ENCODE results near the gene BBS9. TPM values are rescaled to one million over a fixed set of nuclear protein-coding genes. Genes with fewer than 3 reads are reported as not detected.

The BBS9 gene
- total and polyA plus RNA-seq, 2 of the 4 experiments (the other 2 are of a cell fraction) = 7.9 to 9.5 TPM

DNA sequence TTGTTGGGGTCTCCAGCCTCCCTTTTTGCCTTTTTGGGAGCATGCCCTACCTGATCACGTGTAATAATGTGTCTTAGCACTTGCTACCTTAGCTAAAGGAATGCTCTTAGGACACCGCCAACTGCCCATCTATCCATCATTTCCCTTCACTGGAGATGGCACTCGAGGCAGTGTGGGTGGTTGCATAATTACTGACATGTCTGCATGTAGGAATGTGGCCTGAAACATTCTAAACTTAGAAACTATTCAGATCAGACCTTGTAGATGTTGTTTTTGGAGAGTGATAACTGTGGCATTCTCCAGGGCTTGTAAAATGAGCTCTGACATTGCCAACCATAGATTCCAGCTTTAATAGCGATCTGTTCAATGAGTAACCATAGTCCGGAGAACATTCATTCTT is 365.8 kb downstream of the BBS9 start:
- intact Hi-C loops (cut with micrococcal nuclease) = no loop called here
- Histone ChIP-seq H3K9me3 (ENCODE audit: control insufficient read depth, insufficient read depth, low read length) (no peaks in the 10 kb centered on the region), H2BK5ac (ENCODE audit: low read depth, low read length, poor library complexity, severe bottlenecking) (no peak overlapping the region), H3K79me1 (ENCODE audit: low read depth in 1 of 2, low read length in 2 of 2) (no peaks in the 10 kb centered on the region), H3K4me1 (ENCODE audit: control insufficient read depth, insufficient read depth, low read length) (peaks cover 3% of the 10 kb centered on the region), H2AK9ac (replicated peaks; ENCODE audit: low read depth, low read length, poor library complexity) (no peak overlapping the region), H2BK20ac (ENCODE audit: low read depth, low read length) (no peak overlapping the region), H3K9ac (ENCODE audit: low read depth, low read length) (no peak overlapping the region), H4K5ac (ENCODE audit: low read depth, low read length) (no peak overlapping the region), H3K14ac (replicated peaks; ENCODE audit: low read depth, low read length) (no peak overlapping the region), H4K91ac (ENCODE audit: insufficient read depth, low read depth, low read length) (no peak overlapping the region), H3K56ac (ENCODE audit: extremely low read depth, insufficient read depth, low read length) (no peak overlapping the region), H3K4me2 (ENCODE audit: low read depth, low read length) (no peak overlapping the region), H3K27me3 (ENCODE audit: control insufficient read depth, insufficient read depth, low read length) (no peaks in the 10 kb centered on the region), H2BK120ac (ENCODE audit: low read depth, low read length) (no peak overlapping the region), H3K4me3 (ENCODE audit: insufficient read depth, low read depth, low read length) (no peak overlapping the region), H4K8ac (ENCODE audit: low read depth in 2 of 2, low read length in 2 of 2) (no peak overlapping the region), H3K18ac (ENCODE audit: low read depth, low read length) (no peak overlapping the region), H3K23ac (ENCODE audit: low read depth, low read length) (no peak overlapping the region), H3K9me1 (ENCODE audit: insufficient read depth, low read length) (no peaks in the 10 kb centered on the region), H2AK5ac (ENCODE audit: low read depth, low read length) (no peak overlapping the region), H3K4ac (ENCODE audit: low read depth, low read length) (no peak overlapping the region), H3K27ac (ENCODE audit: insufficient read depth, low read length) (no peak overlapping the region), H4K20me1 (ENCODE audit: insufficient read depth, low read length) (no peaks in the 10 kb centered on the region), H2BK15ac (ENCODE audit: low read depth, low read length) (no peak overlapping the region), H2AFZ (replicated peaks; ENCODE audit: low read length, poor library complexity) (no peak overlapping the region), H3K36me3 (ENCODE audit: control insufficient read depth, insufficient read depth, low read length) (no peaks in the 10 kb centered on the region)
- no TSS peak for BruUV-seq (replicated peaks)
- CTCF ChIA-PET = no interaction called here
- POLR2A ChIA-PET (ENCODE audit: unreplicated experiment) = no interaction called here
- ATAC-seq (ENCODE audit: low read depth) (peak; percentile 74), DNase-seq (peak; percentile 46)
- dilution Hi-C loops (cut with HindIII; ENCODE audit: low sequenced_read_pairs, unreplicated experiment) = no loop called here
- TF ChIP-seq SMC3 (IDR thresholded peaks at IDR 0.05; ENCODE audit: low read depth, low read length) = no peak
- peak; percentile 48; the same call in 1 of the 2 replicates for TF ChIP-seq CEBPB (IDR thresholded peaks at IDR 0.05; ENCODE audit: low read depth, low read length)
- in situ Hi-C loops (cut with MboI; ENCODE audit: low sequenced_read_pairs) = no loop called here
- WGBS, 2 experiments (ENCODE audit: extremely low coverage in 2 of 2, insufficient read length in 1 of 2) = no CpG with 5 or more reads among the region's 5 CpGs
